B cell (primary cell): ENCODE data around the gene AK3. TPM values are rescaled to one million over a fixed set of nuclear protein-coding genes. Genes with fewer than 3 reads are reported as not detected.

ENCODE experiments used
- ATAC-seq: fragments of 200-7000 bp; cut with Tn5 transposase; one replicate; pipeline ENCODE4 v1.10.0; 2021; ENCODE audit warnings: low read depth, mild to moderate bottlenecking, moderate number of reproducible peaks, moderate library complexity
- CTCF ChIA-PET: fragments of 350-600 bp; sonication (Branson Sonifier 250); formaldehyde crosslinking; loops from one replicate; lab custom pipeline; 2021; ENCODE audit warnings: antibody characterized with exemption, inconsistent platforms; lab: Charles Lee
- POLR2A ChIA-PET: fragments of 350-600 bp; sonication (Branson Sonifier 250); formaldehyde crosslinking; loops from one replicate; lab custom pipeline; 2021; ENCODE audit warnings: antibody characterized with exemption; lab: Charles Lee
- DNase-seq: peaks from one replicate; pipeline ENCODE4 v3.0.0; 2013
- H2AFZ ChIP-seq: 2 replicates; pipeline ENCODE4 v1.6.1; 2012; ENCODE audit warnings: mild to moderate bottlenecking, low read depth, low read length; ENCODE audit not compliant: insufficient read depth, poor library complexity, severe bottlenecking
- H3K27ac ChIP-seq, 2 donors: 1 replicate in 1 of 2; 2 replicates in 1 of 2; pipeline ENCODE4 v1.5.1; 2012 to 2013; ENCODE audit warnings: low read length in 2 of 2, mild to moderate bottlenecking in 2 of 2, moderate library complexity in 1 of 2
- H3K27me3 ChIP-seq, 4 experiments: fragments of 200-600 bp in 1 of 4; sonication (generic) in 1 of 4; replicated peaks in 1 of 4; 1 replicate in 2 of 4; 2 replicates in 2 of 4; pipeline versions ENCODE4 v1.6.1 to v1.7.0; 2013 to 2016; ENCODE audit warnings: low read length in 3 of 4, mild to moderate bottlenecking in 2 of 4, mixed read lengths in 1 of 4, moderate library complexity in 1 of 4; ENCODE audit not compliant: insufficient read depth in 4 of 4, control insufficient read depth in 3 of 4; ENCODE audit errors: control extremely low read depth in 1 of 4
- H3K36me3 ChIP-seq, 2 experiments: replicated peaks in 1 of 2; 1 replicate in 1 of 2; 2 replicates in 1 of 2; pipeline versions ENCODE4 v1.6.1 to v1.7.1; 2013; ENCODE audit warnings: low read length in 1 of 2; ENCODE audit not compliant: insufficient read depth in 2 of 2, control insufficient read depth in 1 of 2; ENCODE audit errors: control extremely low read depth in 1 of 2, extremely low read depth in 1 of 2
- H3K4me1 ChIP-seq, 2 donors: fragments of 200-600 bp in 1 of 2; sonication (generic) in 1 of 2; 1 replicate in 1 of 2; 2 replicates in 1 of 2; pipeline versions ENCODE4 v1.5.1 to v1.6.1; 2013 to 2017; ENCODE audit warnings: low read length in 2 of 2; ENCODE audit not compliant: control insufficient read depth in 2 of 2, insufficient read depth in 2 of 2
- H3K4me2 ChIP-seq: replicated peaks from 2 replicates; pipeline ENCODE3; 2012; ENCODE audit warnings: mild to moderate bottlenecking, low read depth, low read length; ENCODE audit not compliant: poor library complexity, severe bottlenecking
- H3K4me3 ChIP-seq, 5 experiments: fragments of 200-600 bp in 1 of 5; sonication (generic) in 1 of 5; 1 replicate in 3 of 5; 2 replicates in 2 of 5; pipeline versions ENCODE4 v1.5.1 to v1.7.0; 2011 to 2016; ENCODE audit warnings: low read length in 4 of 5, mild to moderate bottlenecking in 4 of 5, low read depth in 2 of 5, control low read depth in 1 of 5, moderate library complexity in 1 of 5; ENCODE audit not compliant: insufficient read depth in 1 of 5; ENCODE audit errors: control extremely low read depth in 1 of 5, extremely low read depth in 1 of 5
- H3K79me2 ChIP-seq: fragments of 200-600 bp; sonication (generic); one replicate; pipeline ENCODE4 v1.6.0; 2016; ENCODE audit warnings: low read length; ENCODE audit not compliant: control insufficient read depth, insufficient read depth
- H3K9ac ChIP-seq: fragments of 200-600 bp; sonication (generic); 2 replicates; pipeline ENCODE4 v1.6.1; 2017; ENCODE audit warnings: mild to moderate bottlenecking, low read length, moderate library complexity
- H3K9me3 ChIP-seq, 3 donors: one replicate each; pipeline versions ENCODE4 v1.6.1 to v1.7.1; 2013; ENCODE audit warnings: low read length in 2 of 3; ENCODE audit not compliant: control insufficient read depth in 2 of 3, insufficient read depth in 1 of 3; ENCODE audit errors: control extremely low read depth in 1 of 3
- H4K20me1 ChIP-seq: 2 replicates; pipeline ENCODE4 v1.6.0; 2012; ENCODE audit warnings: mild to moderate bottlenecking, low read length; ENCODE audit not compliant: insufficient read depth, control insufficient read depth, poor library complexity, severe bottlenecking
- H3K27ac Mint-ChIP-seq: one replicate; pipeline ENCODE4 v1.8.0; 2021; ENCODE audit warnings: mixed read lengths
- H3K27me3 Mint-ChIP-seq: one replicate; pipeline ENCODE4 v1.8.0; 2021; ENCODE audit warnings: mixed read lengths
- H3K4me1 Mint-ChIP-seq: one replicate; pipeline ENCODE4 v1.8.0; 2021; ENCODE audit warnings: mixed read lengths
- H3K4me3 Mint-ChIP-seq: one replicate; pipeline ENCODE4 v1.8.0; 2021; ENCODE audit warnings: mixed read lengths
- H3K9me3 Mint-ChIP-seq: one replicate; pipeline ENCODE4 v1.8.0; 2022; ENCODE audit warnings: mixed read lengths; ENCODE audit not compliant: insufficient read depth
- CTCF ChIP-seq: fragments of 200-600 bp; IDR thresholded peaks from one replicate; pipeline ENCODE4 v1.8.0; 2022; ENCODE audit warnings: antibody characterized with exemption, mild to moderate bottlenecking
- EZH2 ChIP-seq: IDR thresholded peaks from 2 replicates; pipeline ENCODE4 v1.6.1; 2012; ENCODE audit warnings: borderline replicate concordance, low read depth, mild to moderate bottlenecking, moderate library complexity, low read length; ENCODE audit not compliant: insufficient read depth, poor library complexity, severe bottlenecking
- WGBS: methylation state at CpG from one replicate; pipeline ENCODE4 v1.1.5; 2013; ENCODE audit warnings: missing lambda C conversion rate; ENCODE audit not compliant: insufficient coverage; 5-methylcytosine and 5-hydroxymethylcytosine counted together
- intact Hi-C: fragments of 100-400 bp; cut with micrococcal nuclease; formaldehyde crosslinking; loops from one replicate; pipeline ENCODE4 v1.10.0; 2022
- polyA plus RNA-seq: library from polyadenylated mRNA; depleted of rRNA; stranded (reverse); fragments of >200 nt; gene quantifications from 2 replicates; pipeline ENCODE4 v1.2.3, GENCODE V29; 2012
- total RNA-seq, 2 donors: library from RNA; stranded (reverse); fragments of 120-200 nt in 1 of 2; gene quantifications; 1 replicate in 1 of 2; 2 replicates in 1 of 2; pipeline versions ENCODE4 v1.2.3 to v1.2.4, GENCODE V29; 2013 to 2022

AK3 gene
- total and polyA plus RNA-seq, 2 donors (not counting 1 experiment from before 2014, with no cell fraction given): 9.9 to 22.9 TPM

GRCh38 chr9:4769321-4770080 is 28.5 kb upstream of the AK3 start:
- Mint-ChIP-seq H3K4me3 (no peak overlapping the region), H3K4me1 (no peaks in the 10 kb centered on the region), H3K9me3 (no peaks in the 10 kb centered on the region), H3K27me3 (no peaks in the 10 kb centered on the region), H3K27ac (no peak overlapping the region)
- no peak overlapping the region for H3K4me3 ChIP-seq
- no peak overlapping the region for H3K27ac ChIP-seq
- TF ChIP-seq EZH2: no peak
- TF ChIP-seq CTCF: no peak
- H3K4me1 ChIP-seq: no peaks in the 10 kb centered on the region
- POLR2A ChIA-PET: no interaction called here
- H3K9me3 ChIP-seq: peaks cover 0 to 4% (median 0%) of the 10 kb centered on the region in 3 donors
- no peak overlapping the region for H2AFZ ChIP-seq
- H3K4me2 ChIP-seq: no peak overlapping the region
- 88% methylated on average over 3 of the region's 7 CpGs for WGBS
- H3K79me2 ChIP-seq: no peaks in the 10 kb centered on the region
- intact Hi-C loops: no loop called here
- H3K9ac ChIP-seq: no peak overlapping the region
- ATAC-seq (no peak), DNase-seq (no peak)
- CTCF ChIA-PET: interaction anchor here (2.3 kb wide), 1 partner anchor 155 kb away, joined by 7 read pairs; no protein-coding TSS in a partner anchor
- no peaks in the 10 kb centered on the region for H3K36me3 ChIP-seq
- no peaks in the 10 kb centered on the region for H4K20me1 ChIP-seq
- no peaks in the 10 kb centered on the region for H3K27me3 ChIP-seq

- no peaks in the 10 kb centered on the region for H3K27me3 ChIP-seq
- intact Hi-C loops: no loop called here
- H3K4me2 ChIP-seq: no peak overlapping the region
- H3K4me3 ChIP-seq: no peak overlapping the region
- no peak overlapping the region for H2AFZ ChIP-seq
- no peaks in the 10 kb centered on the region for H3K79me2 ChIP-seq
- CTCF ChIA-PET: interaction anchor here (2.3 kb wide), 1 partner anchor 156 kb away, joined by 7 read pairs; no protein-coding TSS in a partner anchor
- no peak for DNase-seq
- H3K36me3 ChIP-seq: no peaks in the 10 kb centered on the region
- ATAC-seq: no peak
- H4K20me1 ChIP-seq: no peaks in the 10 kb centered on the region
- POLR2A ChIA-PET: no interaction called here
- H3K27ac Mint-ChIP-seq: no peak overlapping the region
- peaks cover 1% of the 10 kb centered on the region for H3K4me1 Mint-ChIP-seq
- no peaks in the 10 kb centered on the region for H3K27me3 Mint-ChIP-seq
- H3K27ac ChIP-seq: no peak overlapping the region
- H3K9me3 ChIP-seq: peaks cover 0 to 4% (median 0%) of the 10 kb centered on the region in 3 donors
- no peak overlapping the region for H3K9ac ChIP-seq
- no peaks in the 10 kb centered on the region for H3K9me3 Mint-ChIP-seq
- TF ChIP-seq EZH2 (no peak), CTCF (no peak)
- H3K4me1 ChIP-seq: peaks cover 0 to under 1% of the 10 kb centered on the region in 2 donors
- H3K4me3 Mint-ChIP-seq: no peak overlapping the region
Observed at GRCh38 chr9:4768681-4769080, 27.7 kb upstream of the AK3 start.
